K562 (cell line): ENCODE measurements around the gene VPS33B. TPM values are rescaled to one million over a fixed set of nuclear protein-coding genes. Genes with fewer than 3 reads are reported as not detected.
A peak's percentile ranks its signal among the peaks of the same experiment; 100 is the strongest.

ENCODE experiments used
- CUX1 ChIP-seq: fragments of 200-800 bp; sonication (Bioruptor generic); IDR thresholded peaks from 2 replicates; pipeline ENCODE4 v1.6.1; 2016; ENCODE audit warnings: missing genetic modification characterization, missing compliant biosample characterization
- EHMT2 ChIP-seq: fragments of 450-650 bp; IDR thresholded peaks from 2 replicates; pipeline ENCODE4 v1.6.1; 2018; ENCODE audit warnings: antibody characterized with exemption
- FOXA3 ChIP-seq, 2 experiments: fragments of 450-650 bp in 1 of 2; sonication (generic) in 1 of 2; formaldehyde crosslinking; IDR thresholded peaks in 1 of 2; conservative IDR thresholded peaks in 1 of 2; 2 replicates each; pipeline versions ENCODE4 v1.4.0 to v1.8.0; 2020 to 2022; ENCODE audit warnings: mild to moderate bottlenecking in 2 of 2, missing genetic modification reagents in 1 of 2
- HDGF ChIP-seq: fragments of 450-650 bp; IDR thresholded peaks from 2 replicates; pipeline ENCODE4 v1.6.1; 2016
- KLF13 ChIP-seq: fragments of 450-650 bp; IDR thresholded peaks from 2 replicates; pipeline ENCODE4 v1.6.1; 2016; ENCODE audit warnings: missing genetic modification characterization, low read depth, mild to moderate bottlenecking, missing compliant biosample characterization, moderate library complexity, borderline replicate concordance
- SMARCA4 ChIP-seq: fragments of 450-650 bp; IDR thresholded peaks from 2 replicates; pipeline ENCODE4 v1.6.1; 2016
- SRSF9 ChIP-seq: fragments of 200-400 bp; formaldehyde crosslinking; IDR thresholded peaks from 2 replicates; pipeline ENCODE4 v1.6.1; 2017; ENCODE audit warnings: low read depth, low read length, borderline replicate concordance
- ZBTB40 ChIP-seq, 2 experiments: fragments of 450-650 bp in 1 of 2; sonication (generic) in 1 of 2; formaldehyde crosslinking in 1 of 2; IDR thresholded peaks; 2 replicates each; pipeline versions ENCODE4 v1.7.1 to v1.9.0; 2016 to 2022; ENCODE audit warnings: inconsistent platforms in 1 of 2, mild to moderate bottlenecking in 1 of 2, missing genetic modification reagents in 1 of 2
- ZBTB43 ChIP-seq: sonication (generic); formaldehyde crosslinking; IDR thresholded peaks from 2 replicates; pipeline ENCODE4 v1.8.0; 2023; ENCODE audit warnings: mild to moderate bottlenecking, missing genetic modification reagents
- polyA plus RNA-seq, 8 experiments: library from polyadenylated mRNA; depleted of rRNA in 4 of 8; stranded (reverse) in 5 of 8; unstranded in 3 of 8; fragments of >200 nt; fragmentation: Nextera tagmentation in 2 of 8; fragmentation: Illumina TruSeq in 1 of 8; extraction: Ambion mirVana in 2 of 8; extraction: Trizol in 1 of 8; gene quantifications; 2 replicates each; pipeline versions ENCODE4 v1.2.1 to v1.2.3, GENCODE V29; 2011 to 2014; ENCODE audit warnings: inconsistent platforms in 1 of 8, missing spikeins in 1 of 8
- total RNA-seq, 7 experiments: library from RNA; depleted of rRNA in 6 of 7; stranded (reverse); fragments of >200 nt in 6 of 7; fragmentation: Illumina TruSeq in 2 of 7; extraction: Trizol in 2 of 7; gene quantifications; 2 replicates each; pipeline versions ENCODE4 v1.2.1 to v1.2.3, GENCODE V29; 2011 to 2021; ENCODE audit warnings: low replicate concordance in 1 of 7

Gene VPS33B
- total and polyA plus RNA-seq, 9 of the 15 experiments (the other 6 are each of a cell fraction or from before 2014, with no cell fraction given) = 9.4 to 25.5 (median 14.8) TPM

GRCh38 chr15:90991587-90992285 lies 30.7 kb downstream of the VPS33B start (continued):
- TF ChIP-seq ZBTB40 (IDR thresholded peaks at IDR 0.05) (no peak), ZBTB40 (CRISPR knock-in tag; IDR thresholded peaks at IDR 0.05) (no peak), FOXA3 (CRISPR knock-in tag; conservative IDR thresholded peaks at IDR 0.05 in 1 of 2, IDR thresholded peaks at IDR 0.05 in 1 of 2) (peak in 1 of 2 experiments; percentile 93; a peak in 1 of 4 replicates), KLF13 (no peak), SMARCA4 (peak; percentile 56; the same call in 1 of the 2 replicates), CUX1 (CRISPR knock-in tag) (no peak), HDGF (0 out of 2 replicates have a peak, but pooled peaks have one; percentile 51), ZBTB43 (CRISPR knock-in tag) (no peak), SRSF9 (no peak), EHMT2 (0 out of 2 replicates have a peak, but pooled peaks have one; percentile 54)
